RWPE2 (cell line): ENCODE data around the gene CERK.

Experiments
- ATAC-seq: fragments of 200-7000 bp; cut with Tn5 transposase; 3 replicates; pipeline ENCODE4 v1.9.1; 2021; ENCODE audit warnings: low read depth
- DNase-seq: peaks from one replicate; pipeline ENCODE4 v3.0.0-alpha.2; 2020; ENCODE audit warnings: low spot score
- H3K27ac ChIP-seq: fragments of 450-650 bp; 2 replicates; pipeline ENCODE4 v1.5.1; 2017; ENCODE audit warnings: mild to moderate bottlenecking; ENCODE audit not compliant: poor library complexity, severe bottlenecking
- H3K27me3 ChIP-seq: fragments of 250-450 bp; sonication (Bioruptor Pico); 2 replicates; pipeline ENCODE4 v1.5.1; 2021; ENCODE audit warnings: mild to moderate bottlenecking, moderate library complexity; ENCODE audit not compliant: insufficient read depth, poor library complexity, severe bottlenecking
- H3K36me3 ChIP-seq: fragments of 250-450 bp; sonication (Bioruptor Pico); 2 replicates; pipeline ENCODE4 v1.5.1; 2020; ENCODE audit warnings: low read depth, mild to moderate bottlenecking, moderate library complexity
- H3K4me1 ChIP-seq: fragments of 250-450 bp; sonication (Bioruptor Pico); 2 replicates; pipeline ENCODE4 v1.5.1; 2021; ENCODE audit warnings: mild to moderate bottlenecking, moderate library complexity; ENCODE audit not compliant: insufficient read depth, poor library complexity, severe bottlenecking
- H3K4me3 ChIP-seq: fragments of 250-450 bp; sonication (Bioruptor Pico); 2 replicates; pipeline ENCODE4 v1.5.1; 2021; ENCODE audit warnings: mild to moderate bottlenecking, moderate library complexity; ENCODE audit not compliant: severe bottlenecking
- H3K9me3 ChIP-seq: fragments of 250-450 bp; sonication (Bioruptor Pico); 2 replicates; pipeline ENCODE4 v1.5.1; 2021; ENCODE audit warnings: mild to moderate bottlenecking, moderate library complexity; ENCODE audit not compliant: severe bottlenecking
- TF ChIP-seq, protein P1 (sequence below): fragments of 450-650 bp; IDR thresholded peaks from one replicate; pipeline ENCODE4 v1.5.1; 2017; ENCODE audit warnings: mild to moderate bottlenecking, moderate library complexity; ENCODE audit not compliant: poor library complexity, severe bottlenecking

Gene CERK

DNA sequence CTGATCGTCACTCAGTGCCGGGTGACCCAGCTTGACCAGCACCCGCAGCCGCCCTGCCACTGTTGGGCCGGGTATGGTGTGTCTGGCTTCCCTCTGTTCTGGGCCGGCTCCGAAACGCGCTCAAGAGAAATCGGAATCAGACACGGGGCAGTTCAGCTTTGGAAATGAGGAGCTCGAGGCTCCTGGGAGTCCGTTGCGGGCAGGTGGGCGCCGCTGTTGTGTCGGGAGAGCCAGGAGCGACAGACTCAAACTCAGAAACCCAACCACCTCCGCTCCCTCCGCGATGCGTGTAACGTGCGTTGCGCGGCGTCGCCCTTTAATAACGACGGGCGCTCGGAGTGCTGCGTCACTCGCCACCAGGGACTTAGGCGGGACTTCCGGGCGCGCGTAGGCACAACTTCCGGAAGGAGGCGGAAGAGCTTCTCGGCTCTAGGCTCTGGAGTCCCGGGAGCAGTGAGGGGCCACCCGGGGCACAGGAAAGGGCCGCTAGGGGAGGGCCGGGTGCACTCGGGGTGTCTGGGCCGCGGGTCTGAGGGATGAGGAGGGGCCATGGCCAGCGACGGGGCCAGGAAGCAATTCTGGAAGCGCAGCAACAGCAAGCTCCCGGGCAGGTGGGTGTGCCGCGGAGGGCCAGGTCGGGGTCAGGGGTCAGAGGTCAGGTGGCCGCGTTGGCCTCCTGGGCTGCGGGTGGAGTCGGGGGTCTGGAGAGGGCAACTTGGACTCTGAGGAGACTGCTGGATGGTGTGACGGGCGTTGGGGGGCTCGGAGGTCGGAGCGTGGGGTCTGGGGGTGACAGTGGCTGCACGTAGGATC lies 24.4 kb upstream of the CERK start, which contains the start of gene TBC1D22A:
TSS of gene TBC1D22A (plus strand) at position 413 of the 813 bp plus-strand sequence. CDS start at position 550, 137 bp downstream.
- TF ChIP-seq, protein P1, sequence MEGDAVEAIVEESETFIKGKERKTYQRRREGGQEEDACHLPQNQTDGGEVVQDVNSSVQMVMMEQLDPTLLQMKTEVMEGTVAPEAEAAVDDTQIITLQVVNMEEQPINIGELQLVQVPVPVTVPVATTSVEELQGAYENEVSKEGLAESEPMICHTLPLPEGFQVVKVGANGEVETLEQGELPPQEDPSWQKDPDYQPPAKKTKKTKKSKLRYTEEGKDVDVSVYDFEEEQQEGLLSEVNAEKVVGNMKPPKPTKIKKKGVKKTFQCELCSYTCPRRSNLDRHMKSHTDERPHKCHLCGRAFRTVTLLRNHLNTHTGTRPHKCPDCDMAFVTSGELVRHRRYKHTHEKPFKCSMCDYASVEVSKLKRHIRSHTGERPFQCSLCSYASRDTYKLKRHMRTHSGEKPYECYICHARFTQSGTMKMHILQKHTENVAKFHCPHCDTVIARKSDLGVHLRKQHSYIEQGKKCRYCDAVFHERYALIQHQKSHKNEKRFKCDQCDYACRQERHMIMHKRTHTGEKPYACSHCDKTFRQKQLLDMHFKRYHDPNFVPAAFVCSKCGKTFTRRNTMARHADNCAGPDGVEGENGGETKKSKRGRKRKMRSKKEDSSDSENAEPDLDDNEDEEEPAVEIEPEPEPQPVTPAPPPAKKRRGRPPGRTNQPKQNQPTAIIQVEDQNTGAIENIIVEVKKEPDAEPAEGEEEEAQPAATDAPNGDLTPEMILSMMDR = no peak
- Histone ChIP-seq H3K4me3 (peak within 1 kb of the TSS; percentile 69), H3K36me3 (no peaks in the 10 kb centered on the region), H3K27ac (peak within 1 kb of the TSS; percentile 55), H3K4me1 (peaks cover 5% of the 10 kb centered on the region), H3K27me3 (no peaks in the 10 kb centered on the region), H3K9me3 (no peaks in the 10 kb centered on the region)
- ATAC-seq (peak; percentile 92), DNase-seq (peak; percentile 90)

DNA sequence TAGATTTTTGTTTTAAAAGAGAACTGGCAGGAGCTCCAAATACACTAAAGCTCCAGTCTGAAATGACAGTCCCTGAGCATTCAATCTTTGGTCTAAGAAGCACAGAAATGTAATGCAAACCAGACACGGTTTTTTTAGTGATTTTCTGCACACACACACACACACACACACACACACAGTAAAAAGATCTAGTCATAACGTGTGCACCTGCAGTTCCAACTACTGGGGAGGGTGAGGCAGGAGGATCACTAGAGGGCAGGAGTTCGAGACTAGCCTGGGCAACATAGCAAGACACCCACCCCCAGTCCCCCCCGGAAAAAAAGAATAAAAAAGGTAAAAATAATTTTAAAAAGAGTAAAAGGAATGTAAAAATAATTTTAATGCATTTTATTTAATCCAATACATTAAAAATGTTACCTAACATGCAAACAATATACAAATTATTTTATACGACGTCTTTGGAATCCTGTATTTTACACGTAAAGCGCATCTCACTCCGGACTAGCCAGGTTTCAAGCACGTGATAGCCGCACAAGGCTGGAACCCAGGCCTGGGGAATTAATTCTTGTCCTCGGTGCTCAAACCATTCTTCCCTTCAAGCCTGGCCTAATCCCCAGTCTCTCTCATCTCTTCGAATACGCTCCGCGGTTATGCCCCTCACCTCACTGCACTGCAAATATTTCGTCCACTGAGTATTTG lies 23.6 kb upstream of the CERK start:
- Histone ChIP-seq H3K4me1 (peaks cover 5% of the 10 kb centered on the region), H3K27ac (peak overlapping the region; percentile 55), H3K4me3 (peak overlapping the region; percentile 69), H3K27me3 (no peaks in the 10 kb centered on the region), H3K36me3 (no peaks in the 10 kb centered on the region), H3K9me3 (peaks cover 2% of the 10 kb centered on the region)
- ATAC-seq (no peak; the same call in 1 of the 3 replicates), DNase-seq (no peak)
- TF ChIP-seq, protein P1 = no peak

DNA sequence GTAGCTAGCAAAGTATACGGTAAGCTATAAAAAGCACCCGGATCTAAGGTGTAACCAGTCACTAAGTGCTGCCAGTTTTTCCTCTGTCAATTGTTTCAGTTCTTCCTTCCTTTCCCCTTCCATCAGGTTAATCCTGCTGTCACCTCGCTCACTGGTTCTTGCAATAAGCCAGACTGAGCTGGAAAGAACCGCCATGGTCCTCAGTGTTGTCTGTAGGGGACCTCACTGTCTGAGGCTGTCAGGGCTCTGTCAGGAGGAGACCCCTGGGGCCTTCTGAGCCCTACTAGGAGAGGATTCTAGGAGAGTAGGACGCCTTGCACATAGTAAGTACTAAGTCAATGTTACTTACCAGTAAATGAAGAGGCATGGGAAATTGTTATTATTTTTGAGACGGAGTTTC lies 23.0 kb upstream of the CERK start:
- no peak for ATAC-seq
- H3K4me3 ChIP-seq = no peak overlapping the region
- H3K4me1 ChIP-seq = peaks cover 5% of the 10 kb centered on the region
- H3K27me3 ChIP-seq = no peaks in the 10 kb centered on the region
- H3K27ac ChIP-seq = no peak overlapping the region
- peaks cover 8% of the 10 kb centered on the region for H3K9me3 ChIP-seq
- H3K36me3 ChIP-seq = no peaks in the 10 kb centered on the region
- DNase-seq = no peak
- TF ChIP-seq, protein P1 = no peak

DNA sequence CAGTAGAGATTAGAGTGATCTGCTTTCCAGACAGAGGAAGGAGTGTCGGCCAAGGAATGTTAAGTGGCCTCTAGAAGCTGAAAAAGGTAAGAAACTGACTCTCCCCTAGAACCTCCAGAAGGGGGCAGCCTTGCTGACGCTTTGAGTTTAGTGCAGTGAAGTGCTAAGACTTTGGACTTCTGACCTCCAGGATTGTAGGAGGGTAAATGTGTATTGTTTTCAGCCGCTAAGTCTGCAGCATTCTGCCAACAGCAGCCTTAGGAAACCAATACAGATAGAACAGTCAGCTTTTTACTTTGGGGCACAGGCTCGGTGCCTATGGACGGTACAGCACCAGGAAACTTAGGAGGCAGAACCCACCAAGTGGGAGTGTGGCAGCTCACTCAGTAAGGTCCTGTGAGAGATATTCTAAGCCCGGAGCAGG lies 20.8 kb upstream of the CERK start:
- H3K27ac ChIP-seq = no peak overlapping the region
- no peak overlapping the region for H3K4me3 ChIP-seq
- peaks cover 10% of the 10 kb centered on the region for H3K4me1 ChIP-seq
- H3K27me3 ChIP-seq = no peaks in the 10 kb centered on the region
- TF ChIP-seq, protein P1 = peak; percentile 59
- peaks cover 11% of the 10 kb centered on the region for H3K9me3 ChIP-seq
- DNase-seq (no peak), ATAC-seq (no peak)
- no peaks in the 10 kb centered on the region for H3K36me3 ChIP-seq
